A673 (cell line): ENCODE data around the gene LARGE1.

Experiments used
- EZH2 ChIP-seq: fragments of 200-600 bp; sonication (generic); IDR thresholded peaks from 2 replicates; pipeline ENCODE4 v1.6.1; 2017; ENCODE audit warnings: borderline replicate concordance, low read depth, mild to moderate bottlenecking, mixed read lengths, antibody characterized with exemption, low read length; ENCODE audit not compliant: poor library complexity, severe bottlenecking
- TF ChIP-seq, protein P1 (sequence below): fragments of 300-800, 200-600 bp; sonication (generic); conservative IDR thresholded peaks from 2 replicates; pipeline ENCODE4 v1.5.1; 2017; ENCODE audit warnings: low read depth, mild to moderate bottlenecking, antibody characterized with exemption, low read length, moderate library complexity, mixed read lengths

DNA sequence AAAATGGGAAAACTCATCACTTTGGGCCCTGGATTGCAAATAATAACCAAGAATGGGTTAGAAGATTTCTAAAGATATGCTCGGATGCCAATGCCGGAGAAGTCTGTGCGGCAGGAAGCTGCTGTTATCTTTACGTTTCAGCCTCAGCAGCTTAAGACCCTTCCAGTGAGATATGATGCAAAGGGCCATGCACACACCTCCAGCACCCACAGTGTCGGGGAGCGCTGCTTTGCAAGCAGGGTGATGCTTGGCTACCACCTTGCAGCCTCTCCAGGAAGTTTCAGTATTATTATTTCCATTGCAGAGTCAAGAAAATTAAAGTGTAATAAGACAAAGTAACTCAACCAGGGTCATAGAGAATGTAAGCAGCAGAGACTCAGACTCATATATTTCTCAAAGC, 37.3 kb downstream of the LARGE1 start:
- TF ChIP-seq, protein P1, sequence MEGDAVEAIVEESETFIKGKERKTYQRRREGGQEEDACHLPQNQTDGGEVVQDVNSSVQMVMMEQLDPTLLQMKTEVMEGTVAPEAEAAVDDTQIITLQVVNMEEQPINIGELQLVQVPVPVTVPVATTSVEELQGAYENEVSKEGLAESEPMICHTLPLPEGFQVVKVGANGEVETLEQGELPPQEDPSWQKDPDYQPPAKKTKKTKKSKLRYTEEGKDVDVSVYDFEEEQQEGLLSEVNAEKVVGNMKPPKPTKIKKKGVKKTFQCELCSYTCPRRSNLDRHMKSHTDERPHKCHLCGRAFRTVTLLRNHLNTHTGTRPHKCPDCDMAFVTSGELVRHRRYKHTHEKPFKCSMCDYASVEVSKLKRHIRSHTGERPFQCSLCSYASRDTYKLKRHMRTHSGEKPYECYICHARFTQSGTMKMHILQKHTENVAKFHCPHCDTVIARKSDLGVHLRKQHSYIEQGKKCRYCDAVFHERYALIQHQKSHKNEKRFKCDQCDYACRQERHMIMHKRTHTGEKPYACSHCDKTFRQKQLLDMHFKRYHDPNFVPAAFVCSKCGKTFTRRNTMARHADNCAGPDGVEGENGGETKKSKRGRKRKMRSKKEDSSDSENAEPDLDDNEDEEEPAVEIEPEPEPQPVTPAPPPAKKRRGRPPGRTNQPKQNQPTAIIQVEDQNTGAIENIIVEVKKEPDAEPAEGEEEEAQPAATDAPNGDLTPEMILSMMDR: no peak
- TF ChIP-seq EZH2: no peak
